Activated CD4-positive, alpha-beta T cell treated with anti-CD3 and anti-CD28 coated beads, Interleukin-2, amount 50 U/mL, for 24 hours (primary cell): ENCODE results near the gene LYZL2.
"Not testable (repeated sequence)": the region's sequence is repeated elsewhere in the genome, so short reads cannot be mapped to it uniquely, and the experiment has no call there.

Experiments
- DNase-seq, 2 donors: peaks; one replicate each; pipeline ENCODE4 v3.0.0-alpha.2; 2020; ENCODE audit warnings: low read depth in 1 of 2, low spot score in 1 of 2

Gene LYZL2

DNA sequence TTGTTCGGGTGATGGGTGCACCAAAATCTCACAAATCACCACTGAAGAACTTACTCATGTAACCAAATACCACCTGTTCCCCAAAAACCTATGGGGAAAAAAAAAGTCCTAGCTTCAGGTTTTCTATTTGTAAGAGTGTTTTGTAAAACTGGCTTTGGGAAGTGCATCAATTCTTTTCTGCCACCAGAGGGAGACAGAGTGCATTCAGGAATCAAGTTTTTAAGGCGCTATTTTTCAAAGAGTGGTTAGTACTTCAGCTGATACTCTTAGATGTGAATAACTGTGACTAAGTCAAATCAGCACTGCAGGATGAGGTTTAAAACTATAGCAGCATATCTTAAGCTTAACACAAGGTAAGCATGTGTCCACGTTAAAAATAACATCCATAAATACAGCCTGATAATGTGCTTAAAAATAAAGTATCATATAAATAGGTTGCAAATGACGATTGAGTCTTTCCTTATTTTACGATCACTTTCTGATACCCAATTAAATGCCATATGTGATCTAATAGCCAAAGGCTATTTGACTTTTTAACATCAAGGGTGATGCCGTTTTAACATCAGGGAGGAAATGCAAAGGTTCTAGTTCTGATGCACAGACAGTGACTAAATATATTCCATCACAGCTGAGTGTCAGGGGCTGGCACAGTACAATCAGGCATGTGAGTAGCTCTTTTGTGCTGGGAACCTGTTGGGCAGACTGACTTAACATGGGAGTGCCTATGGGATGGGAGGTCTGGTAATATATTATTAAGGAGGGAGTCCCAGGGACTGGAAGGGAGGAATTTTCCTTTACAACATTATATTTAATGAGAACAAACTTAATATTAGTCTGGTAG, 10.6 kb upstream of the LYZL2 start:
- peak in 1 of 2 donors; percentile 25 for DNase-seq

DNA sequence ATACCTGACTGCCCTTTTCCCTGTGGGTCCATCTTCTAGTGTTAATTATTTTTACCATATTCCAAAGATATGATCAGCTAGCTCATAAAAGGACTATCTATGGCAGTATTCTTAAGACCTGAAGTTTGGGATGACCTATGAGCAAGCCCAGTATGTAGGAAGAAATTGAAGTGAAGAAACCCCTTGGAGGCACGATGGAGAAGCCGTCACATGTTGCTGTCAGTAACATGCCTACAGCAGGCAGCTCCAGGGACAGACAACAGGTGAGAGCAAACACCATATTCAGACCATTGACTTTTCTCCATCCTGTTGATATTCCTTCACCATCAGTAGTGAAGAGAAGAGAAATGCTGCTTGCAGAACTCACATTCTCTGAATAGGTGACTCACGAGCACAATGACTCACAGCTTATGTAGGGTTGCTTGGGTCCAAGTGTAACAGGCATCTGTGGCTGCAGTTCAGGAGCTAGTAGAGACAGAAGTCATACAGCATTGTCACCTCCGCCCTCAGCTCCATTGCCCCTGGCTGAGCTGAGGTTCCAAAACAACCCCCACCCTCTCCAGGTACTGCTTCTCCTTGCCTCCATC, 8.4 kb upstream of the LYZL2 start:
- DNase-seq: peak in 1 of 2 donors; percentile 16

DNA sequence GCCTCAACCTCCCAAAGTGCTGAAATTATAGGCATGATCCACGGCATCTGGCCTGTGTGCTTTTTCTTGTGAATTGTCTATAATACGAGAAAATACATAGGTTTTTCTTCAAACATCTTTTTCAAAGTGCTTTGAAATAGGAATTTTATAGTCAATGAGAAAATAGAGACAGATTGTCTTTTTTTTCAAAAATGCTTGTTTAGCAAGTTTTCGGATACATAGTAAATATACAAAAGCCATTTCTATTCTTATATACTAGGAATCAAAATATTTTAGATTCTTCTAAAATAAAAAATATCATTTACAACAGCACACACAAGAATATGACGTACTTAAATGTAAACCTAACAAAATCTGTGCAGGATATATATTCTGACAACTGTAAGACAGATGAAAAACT, 1.6 kb upstream of the LYZL2 start:
- DNase-seq: no peak

DNA sequence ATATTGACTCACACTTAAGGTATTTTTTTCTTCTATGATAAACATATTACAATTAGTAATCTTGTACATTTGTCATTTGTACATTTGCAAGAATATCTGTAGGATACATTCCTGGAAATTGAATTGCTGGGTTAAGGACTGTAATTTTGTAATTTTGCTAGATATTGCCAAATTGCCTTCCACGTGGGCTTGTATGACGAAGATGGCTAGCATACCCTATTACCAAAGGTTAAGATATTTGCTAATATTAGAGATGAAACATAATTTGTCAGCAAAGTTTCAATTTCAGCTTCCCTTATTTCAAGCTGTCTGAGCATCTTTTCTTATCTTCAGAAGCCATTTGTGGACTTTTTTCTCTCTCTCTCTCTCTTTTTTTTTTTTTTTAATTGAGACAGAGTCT, 1.0 kb upstream of the LYZL2 start:
- no peak for DNase-seq

DNA sequence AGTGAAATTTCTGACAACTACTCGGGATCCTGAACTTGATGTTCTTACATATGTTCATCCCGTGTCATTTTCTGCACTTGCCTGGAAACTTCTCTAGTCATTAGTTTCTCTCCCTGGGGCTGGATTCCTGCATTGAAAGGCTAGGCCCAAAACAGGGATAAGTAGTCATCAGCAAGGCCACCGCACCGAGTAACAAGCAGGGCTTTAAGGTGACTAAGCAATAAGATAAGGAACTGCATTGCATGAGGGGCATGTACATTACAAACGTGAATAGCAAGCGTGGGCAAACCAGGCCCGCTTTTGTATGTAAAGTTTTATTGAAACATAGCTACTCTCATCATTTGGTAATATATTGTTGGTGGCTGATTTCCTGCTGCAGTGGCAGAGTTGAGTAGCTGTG, 977 bp downstream of the LYZL2 start:
- not testable (repeated sequence) for DNase-seq

DNA sequence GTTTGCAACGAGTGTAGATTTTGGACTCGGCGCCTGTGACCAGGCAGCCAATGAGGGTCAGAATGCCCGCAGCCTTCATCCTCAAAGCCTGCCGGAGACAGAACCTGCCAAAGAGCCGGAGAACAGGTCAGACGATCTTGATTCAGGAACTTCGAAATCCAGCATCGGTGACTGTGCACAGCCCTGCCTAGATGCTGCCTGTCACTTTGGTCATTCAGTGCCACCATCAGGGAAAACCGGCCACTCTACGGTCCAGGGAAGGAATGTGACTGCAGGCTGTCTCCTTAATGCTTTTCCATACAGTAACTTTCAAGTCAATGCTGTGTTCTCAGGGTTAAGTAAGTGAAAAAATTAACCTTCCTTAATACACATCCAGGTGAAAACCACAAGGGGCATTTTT, 2.7 kb downstream of the LYZL2 start:
- DNase-seq: not testable (repeated sequence)

DNA sequence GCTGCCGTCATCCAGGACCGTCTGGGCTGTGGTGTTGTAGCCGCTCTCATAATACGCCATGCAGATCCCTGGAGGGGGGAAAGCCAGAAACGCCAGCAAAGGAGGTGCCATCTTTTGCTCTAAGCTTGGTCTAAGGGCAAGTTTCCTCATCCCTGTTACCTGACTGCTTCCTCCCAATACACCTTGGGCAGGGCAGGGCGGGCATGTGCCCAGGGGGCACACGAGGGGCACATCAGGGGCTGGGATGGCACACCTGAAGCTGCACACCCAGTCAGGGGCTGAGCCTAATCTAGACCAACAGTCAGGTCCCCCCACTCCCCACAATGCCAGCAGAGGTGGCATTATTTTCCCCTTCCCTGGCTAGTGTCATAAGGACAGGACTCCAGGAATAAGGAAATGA, 3.4 kb downstream of the LYZL2 start:
- not testable (repeated sequence) for DNase-seq

DNA sequence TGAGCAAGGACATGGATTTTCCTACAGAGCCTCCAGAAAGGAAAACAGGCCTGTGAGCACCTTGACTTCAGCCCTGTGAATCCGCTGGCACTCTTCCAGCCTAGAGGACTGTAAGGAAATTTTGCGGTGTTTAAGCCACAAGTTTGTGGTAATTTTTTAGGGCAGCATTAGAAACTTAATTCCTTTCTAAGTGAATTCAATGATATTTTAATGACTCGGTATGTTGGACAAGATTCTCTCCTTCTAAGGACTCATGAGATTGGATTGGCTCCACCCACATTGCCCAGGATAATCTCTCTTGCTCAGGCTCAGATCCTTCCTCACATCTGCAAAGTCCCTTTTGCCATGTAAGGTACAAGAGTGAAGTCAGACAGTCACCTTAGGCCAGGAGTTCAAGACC, 4.5 kb downstream of the LYZL2 start:
- DNase-seq: no peak

DNA sequence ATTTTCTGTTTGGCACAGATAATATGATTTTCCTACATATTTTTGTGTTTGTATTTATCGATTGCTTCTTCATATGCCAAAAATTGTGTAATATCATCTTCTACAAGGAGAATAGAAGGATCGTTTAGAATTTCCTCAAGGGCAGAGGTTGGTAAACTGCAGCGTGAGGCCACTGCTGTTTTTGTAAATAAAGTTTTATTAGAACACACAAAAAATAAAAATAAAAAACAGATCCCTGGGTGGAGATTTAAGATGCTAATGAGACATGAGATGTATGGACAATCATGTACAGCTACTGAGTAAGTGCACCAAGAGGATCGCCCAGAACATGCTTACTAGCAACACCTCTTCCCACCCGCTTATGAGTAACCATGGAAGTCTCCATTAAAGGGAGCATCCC, 9.6 kb downstream of the LYZL2 start:
- DNase-seq: no peak

DNA sequence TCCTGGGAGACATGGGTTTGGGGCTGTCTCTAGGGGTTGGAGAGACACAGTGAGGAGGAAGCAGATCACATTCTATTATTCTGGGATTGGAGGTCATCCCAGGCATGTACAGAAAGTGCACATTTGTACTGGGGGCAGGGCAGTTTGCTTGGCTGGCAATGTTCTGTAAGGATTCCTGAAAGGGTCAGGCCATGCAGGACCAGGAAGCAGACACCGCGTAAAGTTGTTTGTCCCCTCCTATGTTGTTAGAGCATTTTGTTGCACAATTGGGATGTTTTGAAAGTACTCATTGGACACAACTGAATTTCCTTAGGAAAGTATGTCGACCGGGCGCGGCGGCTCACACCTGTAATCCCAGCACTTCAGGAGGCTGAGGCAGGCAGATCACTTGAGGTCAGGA, 12.5 kb downstream of the LYZL2 start:
- DNase-seq: no peak

DNA sequence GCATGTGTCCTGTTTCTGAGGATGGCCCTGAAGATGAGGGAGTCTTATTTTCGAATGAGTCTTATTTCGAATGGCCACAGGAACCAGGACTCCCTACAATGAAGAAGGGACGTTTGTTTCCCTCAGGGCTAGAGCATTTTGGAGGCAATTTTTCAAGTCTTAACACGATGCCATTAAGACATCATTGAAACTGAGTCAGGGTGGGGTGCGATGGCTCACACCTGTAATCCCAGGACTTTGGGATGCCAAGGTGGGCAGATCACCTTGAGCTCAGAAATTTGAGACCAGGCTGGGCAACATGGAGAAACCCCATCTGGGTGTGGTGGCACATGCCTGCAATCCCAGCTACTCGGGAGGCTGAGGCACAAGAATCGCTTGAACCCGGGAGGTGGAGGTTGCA, 18.5 kb downstream of the LYZL2 start:
- not testable (repeated sequence) for DNase-seq

DNA sequence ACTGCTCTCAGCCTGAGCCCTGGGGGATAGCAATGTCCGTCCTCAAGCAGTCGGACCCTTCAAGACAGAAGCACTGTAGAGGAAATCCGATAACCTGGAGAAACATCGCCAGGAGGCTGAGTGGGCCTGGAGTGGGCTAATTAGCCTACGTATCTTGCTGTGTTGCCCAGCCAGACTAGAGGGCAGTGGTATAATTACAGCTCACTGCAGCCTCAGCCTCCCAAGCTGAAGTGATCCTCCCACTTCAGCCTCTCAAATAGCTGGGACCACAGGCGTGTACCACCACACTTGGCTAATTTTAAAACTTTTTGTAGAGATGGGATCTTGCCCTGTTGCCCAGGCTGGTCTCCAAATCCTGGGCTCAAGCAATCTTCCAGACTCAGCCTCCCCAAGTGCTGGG, 21.7 kb downstream of the LYZL2 start:
- no peak for DNase-seq

DNA sequence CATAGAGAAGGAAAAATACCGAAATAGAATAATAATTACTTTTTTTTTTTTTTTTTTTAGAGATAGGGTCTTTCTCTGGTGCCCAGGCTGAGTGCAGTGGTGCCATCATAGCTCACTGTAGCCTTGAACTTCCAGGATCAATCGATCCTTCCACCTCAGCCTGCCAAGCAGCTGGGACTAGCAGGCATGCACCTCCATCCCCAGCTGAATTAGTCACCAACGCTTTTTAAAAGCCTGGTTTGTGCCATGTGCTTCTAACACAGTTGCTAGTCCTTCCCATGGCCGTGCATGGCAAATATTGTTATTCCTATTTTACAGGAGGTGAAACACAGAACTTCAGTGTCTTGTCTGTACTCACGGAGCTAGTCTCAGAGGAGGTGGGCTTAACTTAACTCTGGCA, 23.2 kb downstream of the LYZL2 start:
- no peak for DNase-seq

DNA sequence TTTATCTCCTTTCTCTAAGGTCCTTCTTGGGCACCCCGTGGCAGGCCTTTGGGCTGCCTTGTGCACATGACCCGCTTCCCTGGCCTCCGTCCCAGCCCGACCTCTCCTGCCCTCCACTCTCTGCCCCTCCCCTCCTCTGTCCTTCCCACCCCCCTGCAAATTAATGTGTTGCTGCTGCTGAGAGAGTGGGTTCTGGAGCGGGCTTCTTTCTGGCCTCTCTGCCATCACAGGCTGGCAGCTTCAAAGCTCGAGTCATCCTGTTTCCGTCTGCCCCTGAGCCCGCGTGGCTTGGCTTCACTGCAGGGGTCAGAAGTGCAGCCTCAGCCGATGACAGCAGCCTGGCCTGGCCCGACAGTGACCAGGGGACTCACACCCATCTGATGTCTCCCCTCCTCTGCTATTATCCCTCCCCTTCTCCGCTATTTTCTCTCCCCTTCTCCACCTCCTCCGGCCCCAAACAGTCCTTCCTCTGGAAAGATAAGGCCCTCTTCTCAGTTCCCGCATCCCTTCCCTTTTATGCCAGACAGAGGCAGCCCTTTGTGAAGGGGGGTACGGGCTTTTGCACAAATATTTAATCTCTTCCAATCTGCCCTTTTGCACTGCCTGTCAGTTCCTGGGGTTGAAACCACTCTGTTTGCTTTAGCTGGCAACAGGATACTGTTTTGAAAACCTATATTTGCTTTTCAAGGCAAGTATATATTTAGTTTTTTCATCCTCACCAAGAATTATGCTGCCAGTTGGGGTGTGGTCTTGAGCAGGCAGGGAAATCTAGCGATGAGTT, 24.0 kb downstream of the LYZL2 start:
- DNase-seq: not testable (repeated sequence)

DNA sequence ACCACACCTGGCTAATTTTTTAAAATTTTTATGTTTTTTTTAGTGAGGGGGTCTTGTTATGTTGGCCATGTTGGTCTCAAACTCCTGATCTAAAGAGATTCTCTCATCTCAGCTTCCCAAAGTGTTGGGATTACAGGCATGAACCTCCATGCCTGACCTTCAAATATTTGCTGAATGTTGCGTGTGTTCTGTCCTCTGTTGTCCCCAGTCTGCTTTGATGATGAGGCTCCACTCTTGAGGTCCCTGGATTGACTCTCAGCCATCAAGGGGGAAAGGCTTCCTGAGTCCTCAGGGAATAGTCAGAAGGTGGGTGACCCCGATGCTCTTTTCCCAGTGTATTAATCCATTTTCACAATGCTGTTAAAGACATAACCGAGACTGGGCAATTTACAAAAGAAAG, 26.0 kb downstream of the LYZL2 start:
- DNase-seq: no peak

DNA sequence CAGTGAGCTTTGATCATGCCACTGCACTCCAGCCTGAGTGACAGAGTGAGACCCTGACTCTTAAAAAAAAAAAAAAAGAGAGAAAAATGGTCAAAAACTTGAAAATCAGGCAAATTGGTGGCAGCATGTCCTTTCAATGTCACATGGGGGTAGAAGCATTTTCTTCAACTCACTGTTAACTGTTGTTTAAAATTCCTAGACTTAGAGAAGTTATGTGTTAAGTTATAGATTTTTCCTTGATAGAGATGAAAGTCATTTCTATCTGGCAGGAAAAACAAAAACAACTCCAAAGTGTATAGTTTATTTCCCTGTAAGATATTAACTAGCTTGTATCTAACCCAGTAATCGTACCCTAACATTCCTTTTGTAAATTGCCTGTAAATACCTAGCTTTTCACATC, 26.8 kb downstream of the LYZL2 start:
- no peak for DNase-seq

DNA sequence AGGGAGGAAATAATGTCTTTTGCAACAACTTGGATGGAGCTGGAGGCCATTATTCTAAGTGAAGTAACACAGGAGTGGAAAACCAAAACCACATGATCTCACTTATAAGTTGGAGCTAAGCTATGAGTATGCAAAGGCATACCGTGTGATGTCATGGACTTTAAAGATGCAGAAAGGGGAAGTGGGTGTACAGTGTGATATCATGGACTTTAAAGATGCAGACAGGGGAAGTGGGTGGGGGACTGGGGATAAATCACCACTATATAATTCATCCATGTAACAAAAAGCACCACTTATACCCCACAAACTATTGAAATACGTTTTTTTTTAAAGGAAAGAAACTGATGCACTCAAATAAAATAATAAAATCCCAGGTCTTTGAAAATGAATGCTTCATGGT, 29.5 kb downstream of the LYZL2 start:
- DNase-seq: no peak

DNA sequence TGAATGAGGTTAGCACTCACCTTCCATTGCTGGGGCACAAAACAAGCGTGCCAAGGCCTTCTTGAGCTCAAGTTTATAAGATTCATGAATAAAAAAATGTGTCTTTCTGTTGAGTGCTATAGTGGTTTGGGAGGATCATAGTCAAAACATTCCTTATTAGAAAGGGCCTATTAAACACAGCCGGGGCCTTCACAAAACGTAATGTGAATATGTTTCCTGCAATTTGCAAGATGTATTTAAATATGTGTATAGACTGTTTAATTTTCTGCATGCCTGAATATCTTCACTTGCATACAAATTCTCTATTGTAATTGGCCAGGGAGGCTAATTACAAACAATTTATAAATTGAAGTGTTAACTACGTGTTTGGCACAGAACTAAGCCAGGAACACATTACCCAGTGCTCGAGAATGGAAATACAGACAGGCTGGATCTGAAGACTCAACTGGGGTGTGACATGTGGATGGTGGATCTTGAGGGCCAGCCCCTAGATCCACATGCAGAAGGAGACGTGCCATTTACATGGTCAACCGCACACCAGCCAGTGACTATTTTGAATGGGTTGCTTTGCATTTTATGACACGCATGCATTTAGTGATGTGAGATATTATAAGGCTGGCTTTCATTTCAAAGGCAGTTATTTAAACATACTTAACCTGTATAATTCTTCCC, 31.3 kb downstream of the LYZL2 start:
- no peak for DNase-seq

DNA sequence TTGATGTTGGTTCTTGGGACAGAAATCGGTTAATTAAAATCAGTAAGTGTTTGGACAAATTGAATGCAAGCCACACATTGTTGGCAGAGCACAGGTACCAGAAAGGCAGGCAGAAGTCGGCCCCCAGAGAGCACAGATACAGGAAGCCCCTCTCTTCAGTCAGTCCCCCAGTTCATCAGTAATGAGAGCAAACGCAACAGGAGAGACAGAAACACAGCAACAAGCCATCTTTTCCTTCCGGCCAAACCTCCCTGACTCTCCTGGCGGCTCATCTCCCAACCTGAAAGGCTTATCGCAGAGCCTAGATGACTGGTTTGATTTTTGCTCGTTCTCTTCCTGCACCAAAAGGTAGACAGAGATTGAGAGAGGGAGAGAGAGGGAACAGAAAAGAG, 32.1 kb downstream of the LYZL2 start:
- DNase-seq: not testable (repeated sequence)

DNA sequence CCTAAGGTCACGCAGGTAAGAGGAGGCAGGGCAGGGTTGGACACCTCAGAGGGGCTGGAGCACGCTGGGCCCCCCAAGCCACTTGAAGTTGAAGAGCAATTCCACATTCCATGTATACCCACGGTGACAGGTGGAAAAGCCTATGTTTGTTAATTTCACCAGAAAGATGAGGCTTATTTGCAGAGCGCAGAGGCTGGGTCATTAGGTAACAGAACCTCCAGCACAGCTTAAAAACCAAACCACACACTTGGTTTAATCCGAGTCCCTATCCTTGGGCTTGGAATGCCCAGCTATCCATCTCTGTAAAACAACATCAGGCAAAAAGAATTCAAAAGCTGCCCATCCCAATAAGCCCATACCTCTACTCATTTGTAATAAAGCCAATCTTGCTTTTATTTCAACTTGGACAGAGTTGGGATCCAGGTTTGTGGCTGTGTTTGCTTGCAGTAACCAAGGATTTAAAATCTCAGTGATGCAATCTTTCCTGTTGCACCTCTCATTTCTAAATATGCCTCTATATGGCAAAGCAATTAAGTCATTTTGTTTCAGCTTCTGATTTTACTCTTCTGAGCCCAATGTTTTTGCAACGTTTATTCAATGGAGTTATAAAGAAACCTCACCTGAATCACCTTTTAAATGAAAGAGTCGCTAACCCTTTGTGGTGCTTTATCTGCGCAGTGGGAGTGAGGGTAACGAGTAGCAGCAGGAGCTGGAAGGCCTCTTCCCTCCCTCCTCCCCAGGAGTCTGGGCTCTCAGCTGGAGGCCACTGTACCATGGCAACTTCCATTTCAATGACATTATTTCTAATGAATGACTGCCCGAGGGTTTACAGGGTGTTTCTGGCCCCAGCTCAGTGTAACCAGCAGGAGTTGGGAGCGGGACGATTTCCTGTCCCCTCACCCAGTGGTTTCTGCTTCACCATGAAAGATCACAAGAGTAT, 32.8 kb downstream of the LYZL2 start:
- DNase-seq: not testable (repeated sequence)
